Epithelial cell of proximal tubule (primary cell): ENCODE results near the gene FRYL. TPM values are rescaled to one million over a fixed set of nuclear protein-coding genes. Genes with fewer than 3 reads are reported as not detected.
A peak's percentile ranks its signal among the peaks of the same experiment; 100 is the strongest.
"Not testable (repeated sequence)": the region's sequence is repeated elsewhere in the genome, so short reads cannot be mapped to it uniquely, and the experiment has no call there.

ENCODE experiments used
- DNase-seq: peaks from one replicate; pipeline ENCODE4 v3.0.0-alpha.2; 2011; ENCODE audit warnings: low read depth
- H3K4me3 ChIP-seq: 2 replicates; pipeline ENCODE4 v1.5.1; 2011; ENCODE audit warnings: low read depth, mild to moderate bottlenecking, low read length
- CTCF ChIP-seq: conservative IDR thresholded peaks from 2 replicates; pipeline ENCODE4 v1.5.1; 2012; ENCODE audit warnings: low read depth, mild to moderate bottlenecking, low read length
- total RNA-seq: library from RNA; depleted of rRNA; stranded (reverse); fragments of >200 nt; gene quantifications from 2 replicates; pipeline ENCODE4 v1.2.3, GENCODE V29; 2015

FRYL gene
- 22.5 and 31.3 TPM in 2 replicates for total RNA-seq

DNA sequence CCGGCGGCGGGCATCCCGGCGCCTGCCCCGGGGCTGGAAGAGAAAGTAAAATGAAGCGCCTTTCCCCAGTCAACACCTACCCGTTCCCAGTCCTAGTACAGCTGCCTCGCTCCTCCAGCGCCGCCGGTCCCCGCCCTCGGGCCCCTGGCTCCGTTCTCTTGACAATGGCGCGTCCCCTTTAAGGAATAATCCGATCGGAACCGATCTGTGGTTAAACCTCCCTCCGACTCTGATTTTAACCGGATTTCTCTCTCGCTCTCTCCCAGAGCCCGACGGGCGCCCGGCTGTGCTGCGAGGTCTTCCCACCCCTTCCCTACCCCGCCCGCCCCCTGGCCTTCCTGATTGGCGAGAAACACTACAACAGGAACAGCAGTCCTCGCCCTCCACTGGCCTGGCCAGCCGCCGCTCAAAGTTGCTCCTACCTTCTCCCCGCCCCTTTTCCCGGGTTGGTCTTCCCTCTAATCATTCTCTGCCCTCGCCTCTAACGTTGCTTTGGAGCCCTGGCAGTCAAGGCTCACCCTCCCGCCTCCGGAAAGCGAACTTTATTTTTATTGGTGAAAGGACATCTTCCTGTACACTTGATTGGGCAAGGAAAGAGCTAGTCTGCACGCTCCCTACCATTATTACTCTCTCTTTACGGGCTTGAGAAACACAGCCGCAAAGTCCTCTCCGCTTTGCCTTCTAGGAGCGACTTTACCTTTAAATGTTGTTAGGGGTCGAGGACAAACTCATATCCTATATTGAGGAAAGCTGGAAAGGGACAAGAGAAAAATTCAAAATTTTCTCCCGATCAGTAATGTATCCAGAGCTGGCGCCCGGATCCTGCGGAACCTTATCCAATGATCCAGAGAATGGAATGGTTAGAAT is at the start of gene FRYL:
Gene FRYL, minus strand, starts transcription at position 282 of the 867 bp plus-strand sequence. CDS start 145,869 bp downstream, outside the sequence.
- no peak for TF ChIP-seq CTCF
- H3K4me3 ChIP-seq = peak within 1 kb of the TSS; percentile 76
- DNase-seq = peak; percentile 99

DNA sequence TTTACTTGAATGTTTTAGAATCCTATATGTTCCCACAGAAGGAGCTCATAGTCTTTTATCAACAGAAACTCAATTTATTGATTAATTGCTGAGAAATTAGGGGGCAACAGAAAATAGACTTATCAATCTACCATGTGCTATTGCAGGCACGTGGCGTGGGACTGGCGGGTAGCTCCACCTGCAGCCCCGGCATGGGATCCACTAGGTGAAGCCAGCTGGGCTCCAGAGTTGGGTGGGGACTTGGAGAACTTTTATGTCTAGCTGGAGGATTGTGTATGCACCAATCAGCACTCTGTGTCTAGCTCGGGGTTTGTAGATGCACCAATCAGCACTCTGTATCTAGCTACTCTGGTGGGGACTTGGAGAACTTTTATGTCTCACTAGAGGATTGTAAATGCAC is 47.5 kb upstream of the FRYL start:
- no peak overlapping the region for H3K4me3 ChIP-seq
- DNase-seq = no peak
- no peak for TF ChIP-seq CTCF

- DNase-seq, H3K4me3 ChIP-seq: not testable (repeated sequence)
These were observed 41.4 kb upstream of the FRYL start for GRCh38 chr4:48821431-48821830.

DNA sequence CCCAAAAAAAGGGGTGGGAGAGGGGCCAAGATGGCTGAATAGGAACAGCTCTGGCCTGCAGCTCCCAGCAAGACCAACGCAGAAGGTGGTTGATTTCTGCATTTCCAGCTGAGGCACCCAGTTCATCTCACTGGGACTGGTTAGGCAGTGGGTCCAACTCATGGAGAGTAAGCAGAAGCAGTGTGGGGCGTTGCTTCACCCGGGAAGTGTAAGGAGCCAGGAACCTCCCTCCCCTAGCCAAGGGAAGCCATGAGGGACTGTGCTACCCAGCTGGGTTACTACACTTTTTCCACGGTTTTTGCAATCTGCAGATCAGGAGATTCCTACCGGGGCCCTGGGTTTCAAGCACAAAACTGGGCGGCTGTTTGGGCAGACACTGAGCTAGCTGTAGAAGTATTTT is 36.9 kb upstream of the FRYL start:
- TF ChIP-seq CTCF = no peak
- DNase-seq = no peak
- H3K4me3 ChIP-seq = no peak overlapping the region

GRCh38 chr4:48816297-48816696 is 36.2 kb upstream of the FRYL start:
- DNase-seq, H3K4me3 ChIP-seq: not testable (repeated sequence)

GRCh38 chr4:48815483-48815882 is 35.4 kb upstream of the FRYL start:
- no peak for TF ChIP-seq CTCF
- DNase-seq = no peak
- H3K4me3 ChIP-seq = no peak overlapping the region

GRCh38 chr4:48813964-48814363 is 33.9 kb upstream of the FRYL start:
- TF ChIP-seq CTCF = no peak
- DNase-seq = no peak
- no peak overlapping the region for H3K4me3 ChIP-seq

DNA sequence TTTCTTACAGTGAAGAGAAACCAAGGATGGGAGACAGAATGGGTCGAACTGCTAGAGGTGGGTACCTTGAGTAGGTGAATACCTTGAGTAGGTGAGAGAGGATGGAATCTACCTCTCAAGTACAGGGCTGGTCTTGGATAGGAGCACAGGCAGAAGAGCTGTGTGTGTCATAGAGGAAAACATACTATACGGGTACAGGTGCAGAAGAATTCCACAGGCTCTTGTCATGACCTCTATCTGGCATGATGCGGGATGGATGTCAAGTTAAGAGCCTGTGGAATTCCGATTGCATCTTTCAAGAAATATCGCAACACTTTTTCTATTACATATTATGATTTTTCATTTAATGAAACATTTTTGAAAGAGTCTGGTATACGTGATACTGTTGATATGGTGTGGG is 32.8 kb upstream of the FRYL start:
- no peak for DNase-seq
- H3K4me3 ChIP-seq = no peak overlapping the region
- TF ChIP-seq CTCF = no peak
